Renal cortex interstitium (tissue), 11 donors: ENCODE measurements around the gene CYTH4. TPM values are rescaled to one million over a fixed set of nuclear protein-coding genes. Genes with fewer than 3 reads are reported as not detected.
"Not testable (repeated sequence)": the region's sequence is repeated elsewhere in the genome, so short reads cannot be mapped to it uniquely, and the experiment has no call there.

Source experiments
- DNase-seq, 11 donors: peaks; one replicate each; pipeline ENCODE4 v3.0.0-alpha.2; 2013; ENCODE audit warnings: low read depth in 9 of 11, low spot score in 4 of 11; ENCODE audit errors: extremely low read depth in 1 of 11
- polyA plus RNA-seq, 3 donors: library from polyadenylated mRNA; unstranded; fragments of 120-200 nt; gene quantifications; one replicate each; pipeline ENCODE4 v1.2.1, GENCODE V29; 2013; ENCODE audit not compliant: insufficient read length in 3 of 3

CYTH4 gene
- polyA plus RNA-seq, 3 donors = 3.0 to 4.9 (median 3.6) TPM

DNA sequence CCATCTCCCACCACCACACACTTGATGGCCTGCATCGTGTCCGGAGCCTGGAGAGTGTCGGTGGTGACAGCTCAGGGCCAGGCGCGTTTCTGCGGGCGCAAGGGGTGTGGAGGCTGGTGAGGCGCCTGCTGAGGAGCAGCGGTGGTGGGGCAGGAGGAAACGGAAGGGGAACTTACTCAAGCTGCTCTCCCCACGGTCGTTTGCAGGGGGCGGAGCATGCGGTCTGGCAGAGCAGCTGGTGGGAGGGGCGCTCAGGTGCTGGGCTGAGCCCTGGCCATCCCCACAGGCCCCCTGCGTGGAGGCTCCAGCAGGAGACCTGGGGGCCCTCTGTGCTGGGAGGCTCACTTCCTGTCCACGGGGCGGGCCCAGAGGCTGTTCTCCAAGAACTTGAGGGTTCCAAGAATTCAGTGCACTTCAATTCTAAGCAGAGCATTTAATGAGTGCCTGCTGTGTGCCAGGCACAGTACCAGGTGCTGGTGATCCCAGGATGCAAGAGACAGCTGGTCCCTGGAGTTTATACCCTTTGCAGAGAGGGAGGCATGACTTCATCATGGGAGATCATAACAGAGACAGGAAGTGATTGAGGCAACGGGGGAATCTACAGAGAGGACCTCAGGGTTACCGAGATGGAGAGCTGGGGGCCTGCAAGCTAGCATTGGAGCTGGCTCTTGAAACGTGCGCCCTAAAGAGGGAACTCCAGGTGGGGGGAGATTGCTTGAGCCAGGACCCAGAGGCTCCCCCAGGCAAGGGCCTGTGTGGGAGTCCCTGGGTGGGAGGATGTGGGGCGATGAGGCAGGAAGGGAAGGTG lies 38.0 kb upstream of the CYTH4 start, which contains the start of gene RAC2:
TSS of gene RAC2 (minus strand) at position 156 of the 808 bp plus-strand sequence. CDS start at position 35, 121 bp downstream.
- DNase-seq = no peak

DNA sequence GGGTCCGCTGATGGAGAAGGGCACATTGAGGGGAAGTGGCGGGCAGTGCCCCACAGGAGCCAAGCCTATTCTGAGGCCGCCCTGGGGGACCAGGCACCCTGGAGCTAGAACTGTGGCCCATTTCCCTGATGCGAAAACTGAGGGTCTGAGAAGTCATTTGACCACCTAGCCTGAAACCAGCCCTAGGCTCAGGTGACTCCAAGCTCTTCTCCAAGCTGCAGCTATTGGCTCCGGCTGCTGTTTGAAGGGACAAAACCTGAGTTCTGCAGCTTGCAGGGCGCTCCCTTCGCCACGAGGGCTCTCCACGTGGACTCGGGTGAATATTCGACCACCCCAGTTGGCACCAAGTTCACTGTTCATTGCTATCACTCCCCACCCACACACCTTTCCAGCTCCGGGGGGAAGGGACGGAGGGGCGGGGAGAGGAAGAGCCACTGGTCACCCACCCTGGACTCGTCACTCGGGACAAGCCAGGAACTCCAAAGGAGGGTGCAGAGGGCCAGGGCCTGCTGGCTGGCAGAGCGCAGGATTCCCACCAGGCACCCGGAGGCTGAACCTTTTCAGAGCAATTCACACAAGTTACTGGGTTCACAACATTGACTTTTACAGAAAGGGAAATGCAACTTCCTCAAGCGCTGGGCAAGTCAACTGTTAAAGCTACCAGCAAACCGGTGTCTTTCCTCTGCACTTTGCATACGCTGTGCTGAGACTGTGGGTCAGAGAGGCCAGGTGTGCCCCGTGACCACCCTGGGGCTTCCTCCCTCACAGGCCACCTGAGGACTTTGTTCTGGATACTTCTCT lies 37.2 kb upstream of the CYTH4 start:
- DNase-seq = no peak

DNA sequence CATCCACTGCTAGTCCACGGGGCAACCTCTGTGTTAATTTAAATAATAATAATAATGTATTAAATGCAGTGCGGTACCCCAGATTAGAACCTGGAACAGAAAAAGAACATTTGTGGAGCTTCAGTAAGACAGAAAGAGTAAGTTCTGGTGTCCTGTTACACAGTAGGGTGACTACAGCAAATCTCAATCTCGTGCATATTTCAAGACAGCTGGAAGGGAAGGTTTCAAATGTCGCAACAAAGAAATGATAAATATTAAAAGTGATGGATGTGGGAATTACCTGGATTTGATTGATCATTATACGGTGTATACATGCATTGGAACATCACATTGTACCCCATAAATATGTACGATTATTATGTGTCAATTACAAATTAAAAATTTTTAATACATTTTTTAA lies 36.6 kb upstream of the CYTH4 start:
- no peak for DNase-seq

DNA sequence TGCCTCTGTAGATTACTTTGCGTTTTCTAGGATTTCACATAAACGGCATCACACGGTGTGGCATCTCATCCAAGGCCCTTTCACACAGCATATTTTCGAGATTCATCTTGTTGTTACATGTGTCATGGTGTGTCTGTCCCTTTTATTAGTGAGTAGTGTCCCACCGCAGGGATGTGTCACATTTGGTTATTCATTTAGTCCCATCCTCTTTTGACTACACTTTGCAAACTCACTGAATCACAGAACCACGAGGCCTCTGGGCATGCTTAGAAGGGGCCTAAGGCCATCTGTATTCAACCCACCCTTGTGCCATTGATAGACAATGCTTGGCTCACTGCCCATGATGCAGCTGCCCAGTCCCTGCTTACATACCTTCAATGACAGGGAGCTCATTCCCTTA lies 34.1 kb upstream of the CYTH4 start:
- no peak for DNase-seq

- DNase-seq = no peak
Measured at GRCh38 chr22:37249986-37250385, 32.3 kb upstream of the CYTH4 start.

DNA sequence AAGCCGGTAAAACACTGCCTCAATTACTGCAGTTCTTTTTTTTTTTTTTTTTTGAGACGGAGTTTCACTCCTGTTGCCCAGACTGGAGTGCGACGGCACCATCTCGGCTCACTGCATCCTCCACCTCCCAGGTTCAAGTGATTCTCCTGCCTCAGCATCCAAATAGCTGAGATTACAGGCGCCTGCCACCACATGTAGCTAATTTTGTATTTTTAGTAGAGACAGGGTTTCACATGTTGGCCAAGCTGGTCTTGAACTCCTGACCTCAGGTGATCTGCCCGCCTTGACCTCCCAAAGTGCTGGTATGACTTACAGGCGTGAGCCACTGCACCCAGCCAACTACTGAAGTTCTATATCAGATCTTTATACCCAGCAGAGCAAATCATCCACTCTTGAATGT lies 30.5 kb upstream of the CYTH4 start:
- not testable (repeated sequence) for DNase-seq

GRCh38 chr22:37253126-37253660 lies 29.1 kb upstream of the CYTH4 start:
- no peak for DNase-seq

DNA sequence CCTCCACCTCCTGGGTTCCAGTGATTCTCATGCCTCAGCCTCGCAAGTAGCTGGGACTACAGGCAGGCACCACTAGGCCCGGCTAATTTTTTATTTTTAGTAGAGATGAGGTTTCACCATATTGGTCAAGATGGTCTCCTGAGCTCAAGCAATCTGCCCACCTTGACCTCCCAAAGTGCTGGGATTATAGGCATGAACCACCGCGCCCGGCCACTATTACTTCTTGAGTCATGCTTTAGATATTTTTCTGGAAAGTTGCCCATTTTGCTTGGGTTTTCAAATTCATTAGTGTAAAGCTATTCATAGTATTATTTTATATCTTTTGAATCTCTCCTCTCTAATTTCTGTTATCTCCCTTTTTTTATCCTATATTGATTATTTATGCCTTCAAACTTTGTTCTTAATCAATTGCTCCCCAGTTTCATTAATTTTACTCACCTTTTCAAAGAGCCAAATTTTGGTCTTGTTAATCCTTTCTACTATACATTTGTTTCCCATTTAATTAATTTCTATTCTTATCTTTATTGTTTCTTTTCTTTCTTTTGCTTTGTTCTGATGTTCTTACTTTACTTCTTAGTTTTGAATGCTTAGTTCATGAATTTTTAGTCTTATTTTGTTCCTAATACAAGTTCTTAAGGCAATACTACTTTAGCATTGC lies 28.0 kb upstream of the CYTH4 start:
- no peak for DNase-seq

DNA sequence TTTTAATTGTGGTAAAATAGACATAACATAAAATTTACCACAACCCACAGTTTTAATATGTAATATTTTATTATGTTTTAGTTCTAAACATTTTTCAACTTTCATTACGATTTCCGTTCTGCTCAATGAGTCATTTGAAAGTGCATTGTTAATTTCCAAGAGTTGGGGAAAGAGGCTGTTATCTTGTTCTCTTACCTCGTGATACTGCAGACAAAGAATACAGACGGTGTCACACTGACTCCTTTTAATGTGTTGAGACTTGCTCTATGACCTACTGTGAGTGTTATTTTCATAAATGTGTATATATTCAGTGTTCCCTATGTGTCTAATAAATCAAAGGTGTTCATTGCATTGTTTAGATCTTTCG lies 27.5 kb upstream of the CYTH4 start:
- DNase-seq = no peak

- no peak for DNase-seq
Measured at GRCh38 chr22:37255558-37256006, 26.7 kb upstream of the CYTH4 start.

DNA sequence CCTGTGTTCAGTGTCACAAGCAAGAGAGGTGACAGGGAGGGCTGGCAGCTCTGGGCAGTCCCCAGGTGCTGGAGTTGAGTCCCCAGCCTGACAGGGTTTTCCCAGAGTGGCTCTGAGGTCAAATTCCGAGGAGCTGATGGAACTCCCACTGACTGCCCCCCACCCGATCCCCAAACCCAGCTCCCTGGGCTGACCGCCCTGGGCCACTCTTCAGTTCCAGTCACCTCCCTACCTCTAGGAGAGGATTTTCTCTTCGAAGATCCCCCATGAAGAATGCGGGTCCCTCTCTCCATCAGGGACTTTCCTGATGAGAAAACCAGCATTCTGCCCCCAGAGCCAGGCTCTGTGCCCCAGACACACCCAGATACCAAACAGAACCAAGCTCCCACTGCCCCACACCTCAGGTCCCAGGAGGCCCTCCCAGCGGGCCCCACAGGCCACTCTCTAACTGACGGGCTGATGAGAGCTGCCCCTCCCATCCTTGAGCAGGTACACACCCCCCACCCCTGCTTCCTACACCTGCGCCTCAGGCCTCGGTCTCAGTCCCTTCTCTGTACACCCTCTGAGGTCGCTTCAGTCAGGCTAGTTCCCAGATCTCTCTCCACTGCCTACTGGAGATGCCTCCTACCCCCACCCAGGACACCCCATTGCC lies 26.1 kb upstream of the CYTH4 start:
- DNase-seq = no peak

GRCh38 chr22:37258005-37258752 lies 24.1 kb upstream of the CYTH4 start:
- DNase-seq = no peak

GRCh38 chr22:37258753-37259401 lies 23.4 kb upstream of the CYTH4 start:
- no peak for DNase-seq

GRCh38 chr22:37259540-37260029 lies 22.7 kb upstream of the CYTH4 start:
- DNase-seq = peak in 2 of 11 donors; percentile 34 to 41

GRCh38 chr22:37260155-37260795 lies 22.0 kb upstream of the CYTH4 start:
- no peak for DNase-seq

DNA sequence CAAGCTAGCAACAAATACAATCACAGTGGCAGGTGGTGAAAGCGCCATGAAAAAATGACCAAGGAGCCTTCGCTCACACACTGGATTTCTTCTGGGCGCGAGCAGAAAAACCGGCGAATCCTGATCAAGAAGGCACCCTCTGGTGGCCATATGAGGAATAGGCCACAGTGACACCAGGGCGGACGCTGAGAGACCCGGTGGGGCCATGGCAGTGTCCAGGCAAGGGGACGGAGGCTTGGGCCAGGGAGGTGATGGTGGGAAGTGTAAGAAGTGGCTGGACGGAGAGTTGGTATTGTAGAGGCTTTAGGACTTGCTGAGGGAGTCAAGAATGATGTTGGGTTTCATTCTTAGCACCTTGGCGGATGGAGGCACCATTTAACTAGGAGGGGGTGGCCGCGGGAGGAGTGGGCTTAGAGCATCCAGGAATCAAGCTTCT lies 21.4 kb upstream of the CYTH4 start:
- peak in 1 of 11 donors; percentile 50 for DNase-seq

GRCh38 chr22:37262346-37262745 lies 20.0 kb upstream of the CYTH4 start:
- no peak for DNase-seq
